GM12801 (cell line): ENCODE results near the gene UBASH3B.

Experiments
- TF ChIP-seq, protein P1 (sequence below): IDR thresholded peaks from one replicate; pipeline ENCODE4 v1.5.1; 2011; ENCODE audit warnings: control low read depth; ENCODE audit not compliant: insufficient read length; ENCODE audit errors: extremely low read depth

UBASH3B gene

DNA sequence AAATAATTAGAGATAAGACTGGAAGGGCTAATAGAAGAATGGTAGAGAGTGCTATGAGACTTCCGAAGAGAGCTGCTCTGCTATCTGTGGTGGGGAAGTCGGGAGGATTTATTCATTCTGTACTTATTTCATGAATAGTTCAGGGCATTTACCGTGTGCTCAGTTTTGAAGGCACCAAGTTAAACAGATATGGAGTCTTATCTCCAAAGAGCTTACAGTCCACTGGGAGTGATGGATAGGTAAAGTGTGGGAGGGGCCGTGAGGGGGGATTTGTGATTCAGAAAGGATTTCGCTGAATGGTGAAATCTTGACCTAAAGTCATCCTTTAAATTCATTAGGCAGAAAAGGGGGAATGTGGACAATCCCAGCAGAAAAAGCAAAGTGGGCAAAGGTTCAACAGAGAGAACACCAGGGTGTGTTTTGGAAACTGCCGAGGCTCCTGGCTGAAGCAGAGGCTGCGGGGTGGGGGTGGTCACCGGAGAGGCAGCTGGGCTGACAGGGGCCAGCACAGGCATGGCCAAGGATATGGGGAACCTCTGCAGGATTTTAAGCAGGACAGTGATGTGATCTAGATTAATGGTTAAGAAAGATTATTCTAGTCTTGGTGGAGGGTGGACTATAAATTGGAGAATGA lies 91.2 kb downstream of the UBASH3B start:
- TF ChIP-seq, protein P1, sequence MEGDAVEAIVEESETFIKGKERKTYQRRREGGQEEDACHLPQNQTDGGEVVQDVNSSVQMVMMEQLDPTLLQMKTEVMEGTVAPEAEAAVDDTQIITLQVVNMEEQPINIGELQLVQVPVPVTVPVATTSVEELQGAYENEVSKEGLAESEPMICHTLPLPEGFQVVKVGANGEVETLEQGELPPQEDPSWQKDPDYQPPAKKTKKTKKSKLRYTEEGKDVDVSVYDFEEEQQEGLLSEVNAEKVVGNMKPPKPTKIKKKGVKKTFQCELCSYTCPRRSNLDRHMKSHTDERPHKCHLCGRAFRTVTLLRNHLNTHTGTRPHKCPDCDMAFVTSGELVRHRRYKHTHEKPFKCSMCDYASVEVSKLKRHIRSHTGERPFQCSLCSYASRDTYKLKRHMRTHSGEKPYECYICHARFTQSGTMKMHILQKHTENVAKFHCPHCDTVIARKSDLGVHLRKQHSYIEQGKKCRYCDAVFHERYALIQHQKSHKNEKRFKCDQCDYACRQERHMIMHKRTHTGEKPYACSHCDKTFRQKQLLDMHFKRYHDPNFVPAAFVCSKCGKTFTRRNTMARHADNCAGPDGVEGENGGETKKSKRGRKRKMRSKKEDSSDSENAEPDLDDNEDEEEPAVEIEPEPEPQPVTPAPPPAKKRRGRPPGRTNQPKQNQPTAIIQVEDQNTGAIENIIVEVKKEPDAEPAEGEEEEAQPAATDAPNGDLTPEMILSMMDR: no peak

- TF ChIP-seq, protein P1: no peak
Observed at GRCh38 chr11:122747351-122747781, 91.8 kb downstream of the UBASH3B start.

DNA sequence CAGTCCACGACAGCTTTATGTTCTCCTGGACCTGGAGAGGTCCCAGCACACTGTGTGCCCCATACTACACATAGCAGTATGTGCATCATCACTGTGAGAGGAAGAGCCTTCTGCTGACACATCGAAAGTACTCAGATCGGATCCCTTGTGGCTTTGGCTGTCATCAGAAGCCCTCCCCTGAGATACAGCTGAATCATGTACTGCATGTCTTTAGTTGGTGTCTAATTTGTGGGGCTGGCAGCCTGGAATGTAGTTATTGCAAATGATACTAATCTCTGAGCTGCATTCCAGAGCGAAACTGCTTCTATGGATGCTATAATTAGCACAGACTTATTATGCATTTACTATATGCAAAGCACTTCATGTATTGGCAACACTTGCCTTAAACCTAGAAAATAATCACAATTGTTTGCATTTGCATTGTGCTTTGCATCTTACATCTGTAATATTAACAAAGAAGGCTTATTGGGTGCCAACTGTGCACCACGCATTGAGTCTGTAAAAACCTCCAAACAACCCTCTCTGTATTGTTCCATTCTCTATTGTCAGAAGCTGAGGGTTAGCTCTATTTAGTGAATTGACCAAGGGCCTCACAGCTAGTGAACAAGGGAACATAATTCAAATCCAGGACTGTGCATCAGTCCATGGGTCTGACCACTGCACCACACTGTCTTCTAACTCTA lies 93.6 kb downstream of the UBASH3B start:
- TF ChIP-seq, protein P1: no peak

DNA sequence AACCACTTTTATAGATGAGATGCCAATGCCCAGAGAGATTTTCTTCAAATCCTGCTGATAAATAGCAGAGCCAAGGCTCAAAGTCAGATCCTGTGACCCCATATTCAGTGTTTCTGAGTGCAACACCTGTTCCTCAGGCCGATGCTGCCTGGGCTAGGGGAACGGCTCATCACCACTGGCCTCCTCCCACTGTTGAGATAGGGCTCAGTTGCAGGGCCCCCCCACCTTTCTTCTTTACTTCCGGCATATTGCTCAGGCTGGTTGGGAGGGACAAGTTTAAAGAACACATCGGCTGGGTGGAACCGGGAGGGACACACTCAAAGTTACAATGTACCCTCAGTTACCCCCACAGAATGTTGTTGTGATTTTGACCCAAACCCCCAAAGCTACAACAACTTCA lies 94.5 kb downstream of the UBASH3B start:
- TF ChIP-seq, protein P1: no peak

DNA sequence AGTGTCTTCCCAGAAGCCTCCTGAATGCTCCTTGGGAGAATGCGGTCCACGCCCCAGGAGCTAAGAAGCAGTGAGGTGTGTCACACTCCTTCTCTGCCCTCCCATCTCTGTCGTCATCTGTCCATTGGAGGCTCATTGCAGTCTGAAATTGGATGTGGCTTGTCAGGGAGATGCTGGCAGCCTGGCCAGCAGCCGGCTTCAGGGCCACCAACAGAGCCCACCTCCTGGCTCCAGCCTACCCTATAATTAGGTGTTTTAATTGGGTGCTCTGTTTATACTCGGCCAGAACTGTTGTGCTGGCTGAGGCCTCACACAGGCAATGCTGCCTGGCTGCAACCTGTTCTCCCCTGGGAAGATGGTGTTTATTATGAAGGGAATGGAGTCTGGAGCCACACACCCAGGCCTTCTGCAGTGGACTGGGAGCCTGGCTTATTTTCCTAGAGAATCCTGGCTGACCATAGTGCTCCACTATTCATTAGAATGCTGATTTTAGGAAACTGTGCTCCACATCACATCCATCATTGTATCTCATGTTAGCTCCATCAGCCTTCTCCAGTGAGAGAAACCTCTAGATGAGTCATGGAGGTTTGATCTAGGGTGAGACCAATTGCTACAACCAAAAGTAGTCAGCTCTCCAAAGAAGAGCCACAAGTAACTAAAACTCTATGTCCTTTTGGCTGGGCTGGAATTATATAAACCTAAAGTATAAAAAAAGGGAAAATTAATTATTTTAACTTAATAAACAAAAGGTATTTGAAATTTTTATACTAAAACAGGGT lies 96.0 kb downstream of the UBASH3B start:
- TF ChIP-seq, protein P1: no peak

GRCh38 chr11:122754028-122754427 lies 98.5 kb downstream of the UBASH3B start:
- TF ChIP-seq, protein P1: no peak

DNA sequence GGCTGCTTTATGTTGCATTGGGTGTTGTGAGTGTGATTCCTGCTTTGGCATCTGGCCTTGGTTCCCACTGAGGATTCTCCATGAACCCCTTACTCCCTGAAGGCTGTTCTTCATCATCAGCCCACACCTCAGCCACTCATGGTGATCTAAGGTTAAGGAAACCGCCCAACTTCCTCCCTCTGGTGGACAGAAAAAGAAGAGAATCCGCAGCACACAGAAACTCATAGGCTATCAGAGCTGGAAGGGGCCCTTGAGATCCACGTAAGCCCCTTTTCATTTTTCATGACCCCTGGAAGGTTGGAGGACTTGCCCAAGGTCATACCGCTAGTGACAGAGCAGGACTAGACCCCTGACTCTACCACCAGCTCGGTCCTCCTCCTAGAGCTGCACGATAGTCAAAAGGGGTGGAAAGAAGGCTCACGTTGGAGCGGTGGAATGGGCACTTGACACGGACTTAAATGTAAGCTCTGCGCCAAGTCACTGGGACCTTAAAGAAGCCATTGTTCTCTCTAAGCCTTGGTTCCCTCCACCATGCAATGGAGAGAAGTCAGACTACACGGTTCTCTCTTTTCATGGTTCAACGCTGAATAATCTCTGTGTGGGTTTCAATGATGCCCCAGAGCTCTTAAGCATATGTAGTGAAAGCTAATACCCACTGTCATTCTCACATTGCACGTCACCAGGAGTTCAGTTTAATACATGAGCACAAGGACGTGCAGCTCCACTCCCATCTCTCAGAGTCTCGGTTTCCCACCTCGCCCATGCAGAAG lies 99.2 kb downstream of the UBASH3B start:
- TF ChIP-seq, protein P1: no peak
